HL-60 (cell line): ENCODE results near the gene PLPP2.

Source experiments
- DNase-seq, 2 experiments: peaks; one replicate each; pipeline ENCODE4 v3.0.0-alpha.2; 2010 to 2020; ENCODE audit warnings: low read depth in 1 of 2, low spot score in 1 of 2
- H3K27ac ChIP-seq: fragments of 250-450 bp; sonication (Bioruptor Pico); replicated peaks from 2 replicates; pipeline ENCODE4 v1.5.1; 2020; ENCODE audit warnings: mild to moderate bottlenecking, moderate library complexity
- H3K27me3 ChIP-seq: fragments of 250-450 bp; sonication (Bioruptor Pico); 2 replicates; pipeline ENCODE4 v1.5.1; 2021; ENCODE audit warnings: mild to moderate bottlenecking, moderate library complexity; ENCODE audit not compliant: insufficient read depth, poor library complexity, severe bottlenecking
- H3K4me3 ChIP-seq: replicated peaks from 2 replicates; pipeline ENCODE4 v1.5.1; 2011; ENCODE audit warnings: mild to moderate bottlenecking, control low read depth, low read length; ENCODE audit not compliant: insufficient read depth
- CTCF ChIP-seq: IDR thresholded peaks from one replicate; pipeline ENCODE4 v1.5.1; 2011; ENCODE audit warnings: low read length, control low read depth, inconsistent platforms; ENCODE audit not compliant: insufficient read depth
- GABPA ChIP-seq: IDR thresholded peaks from 2 replicates; pipeline ENCODE4 v1.6.1; 2012; ENCODE audit warnings: low read depth
- POLR2AphosphoS5 ChIP-seq: IDR thresholded peaks from 2 replicates; pipeline ENCODE4 v1.6.1; 2012; ENCODE audit warnings: low read depth
- REST ChIP-seq: IDR thresholded peaks from 2 replicates; pipeline ENCODE4 v1.6.1; 2012; ENCODE audit warnings: low read depth; ENCODE audit not compliant: insufficient replicate concordance
- SPI1 ChIP-seq: IDR thresholded peaks from 2 replicates; pipeline ENCODE4 v1.6.1; 2012; ENCODE audit warnings: low read depth, mild to moderate bottlenecking, borderline replicate concordance

PLPP2 gene

GRCh38 chr19:294946-295686 is 3.9 kb upstream of the PLPP2 start:
- DNase-seq = no peak
- Histone ChIP-seq H3K27me3 (peaks cover 14% of the 10 kb centered on the region), H3K4me3 (no peak overlapping the region), H3K27ac (no peak overlapping the region)
- TF ChIP-seq CTCF = peak; percentile 44
- TF ChIP-seq REST = no peak

GRCh38 chr19:294341-294945 is 3.2 kb upstream of the PLPP2 start:
- Histone ChIP-seq H3K27me3 (peaks cover 18% of the 10 kb centered on the region), H3K27ac (no peak overlapping the region), H3K4me3 (no peak overlapping the region)
- no peak for DNase-seq
- TF ChIP-seq POLR2AphosphoS5 = no peak
- TF ChIP-seq CTCF = no peak
- TF ChIP-seq GABPA = no peak
- no peak for TF ChIP-seq REST
- no peak for TF ChIP-seq SPI1

- Histone ChIP-seq H3K27ac (no peak overlapping the region), H3K4me3 (no peak overlapping the region), H3K27me3 (peaks cover 18% of the 10 kb centered on the region)
- TF ChIP-seq POLR2AphosphoS5 (no peak), SPI1 (no peak), GABPA (no peak), REST (no peak), CTCF (no peak)
- no peak for DNase-seq
Observed at GRCh38 chr19:293436-294110, 2.4 kb upstream of the PLPP2 start.
